ENCODE measurements around the gene GRAP2. TPM values are rescaled to one million over a fixed set of nuclear protein-coding genes. Genes with fewer than 3 reads are reported as not detected.
A peak's percentile ranks its signal among the peaks of the same experiment; 100 is the strongest.

The GRAP2 gene
- total RNA-seq, 1 experiment from 2014 or later = 0.42 TPM

- POLR2A ChIA-PET = no interaction called here
- peak overlapping the region; percentile 89 for H3K9ac ChIP-seq (ENCODE audit: low read length)
- no peak for DNase-seq (ENCODE audit: low read depth, low spot score)
- H3K9me3 ChIP-seq (ENCODE audit: control insufficient read depth in 1 of 2, insufficient read depth in 1 of 2, low read depth in 1 of 2, low read length in 2 of 2) = no peaks in the 10 kb centered on the region
- no peak for TF ChIP-seq ATF3 (IDR thresholded peaks at IDR 0.05)
- no peak for TF ChIP-seq RAD21 (IDR thresholded peaks at IDR 0.05; ENCODE audit: low read depth)
- TF ChIP-seq CEBPB (IDR thresholded peaks at IDR 0.05; ENCODE audit: low read depth) = no peak
- TF ChIP-seq SRF (IDR thresholded peaks at IDR 0.05; ENCODE audit: low read depth) = no peak
- TF ChIP-seq ZFX (IDR thresholded peaks at IDR 0.05) = peak; percentile 74
- no peak for TF ChIP-seq TCF7L2 (IDR thresholded peaks at IDR 0.05; ENCODE audit: borderline replicate concordance, extremely low read depth, insufficient read depth, insufficient read length)
- no peak for TF ChIP-seq REST (IDR thresholded peaks at IDR 0.05; ENCODE audit: low read depth)
- TF ChIP-seq POLR2A (IDR thresholded peaks at IDR 0.05; ENCODE audit: borderline replicate concordance, extremely low read depth, insufficient read depth, insufficient read length) = no peak
- H3K79me2 ChIP-seq (ENCODE audit: insufficient read depth, low read length) = peaks cover 54% of the 10 kb centered on the region
- H2AFZ ChIP-seq (ENCODE audit: low read depth, low read length, poor library complexity, severe bottlenecking) = no peak overlapping the region
- peak overlapping the region; percentile 66 for H3K27ac ChIP-seq (ENCODE audit: low read depth, low read length)
- no peaks in the 10 kb centered on the region for H3K9me2 ChIP-seq (ENCODE audit: insufficient read depth)
- intact Hi-C loops (cut with micrococcal nuclease) = no loop called here
- H4K20me1 ChIP-seq (ENCODE audit: insufficient read depth) = no peaks in the 10 kb centered on the region
- BruUV-seq (replicated peaks) = no TSS peak
- RAD21 ChIA-PET (ENCODE audit: low non-redundant PET in 1 of 2, low total read pairs in 2 of 2, uncharacterized antibody in 2 of 2, unreplicated experiment in 2 of 2) = no interaction called here
- CTCF ChIA-PET = interaction anchor here (2.1 kb wide), 1 partner anchor 29 kb away, joined by 6 read pairs; no protein-coding TSS in a partner anchor
- H3K36me3 ChIP-seq (ENCODE audit: control insufficient read depth in 1 of 2, insufficient read depth in 2 of 2, low read length in 2 of 2) = peaks cover 3 to 6% of the 10 kb centered on the region in 2 experiments; a peak in 2 of 4 replicates
- peak; percentile 23 for ATAC-seq
- H3K27me3 ChIP-seq (ENCODE audit: insufficient read depth, low read length) = no peaks in the 10 kb centered on the region
- H3K4me1 ChIP-seq (ENCODE audit: control insufficient read depth in 1 of 2, insufficient read depth in 2 of 2, low read length in 2 of 2) = peaks cover 20 to 38% of the 10 kb centered on the region in 2 experiments
- H3K4me3 ChIP-seq (replicated peaks in 1 of 2; ENCODE audit: low read depth in 1 of 2, low read length in 2 of 2) = peak overlapping the region; percentile 73 to 90
- peak overlapping the region; percentile 98 for H3K4me2 ChIP-seq (ENCODE audit: low read length)
Measured at GRCh38 chr22:39995393-39996252, 94.7 kb downstream of the GRAP2 start.
